RWPE2 (cell line): ENCODE results near the gene KLC3.

Experiments used
- ATAC-seq: fragments of 200-7000 bp; cut with Tn5 transposase; 3 replicates; pipeline ENCODE4 v1.9.1; 2021; ENCODE audit warnings: low read depth
- DNase-seq: peaks from one replicate; pipeline ENCODE4 v3.0.0-alpha.2; 2020; ENCODE audit warnings: low spot score
- H3K27ac ChIP-seq: fragments of 450-650 bp; 2 replicates; pipeline ENCODE4 v1.5.1; 2017; ENCODE audit warnings: mild to moderate bottlenecking; ENCODE audit not compliant: poor library complexity, severe bottlenecking
- H3K27me3 ChIP-seq: fragments of 250-450 bp; sonication (Bioruptor Pico); 2 replicates; pipeline ENCODE4 v1.5.1; 2021; ENCODE audit warnings: mild to moderate bottlenecking, moderate library complexity; ENCODE audit not compliant: insufficient read depth, poor library complexity, severe bottlenecking
- H3K36me3 ChIP-seq: fragments of 250-450 bp; sonication (Bioruptor Pico); 2 replicates; pipeline ENCODE4 v1.5.1; 2020; ENCODE audit warnings: low read depth, mild to moderate bottlenecking, moderate library complexity
- H3K4me1 ChIP-seq: fragments of 250-450 bp; sonication (Bioruptor Pico); 2 replicates; pipeline ENCODE4 v1.5.1; 2021; ENCODE audit warnings: mild to moderate bottlenecking, moderate library complexity; ENCODE audit not compliant: insufficient read depth, poor library complexity, severe bottlenecking
- H3K4me3 ChIP-seq: fragments of 250-450 bp; sonication (Bioruptor Pico); 2 replicates; pipeline ENCODE4 v1.5.1; 2021; ENCODE audit warnings: mild to moderate bottlenecking, moderate library complexity; ENCODE audit not compliant: severe bottlenecking
- H3K9me3 ChIP-seq: fragments of 250-450 bp; sonication (Bioruptor Pico); 2 replicates; pipeline ENCODE4 v1.5.1; 2021; ENCODE audit warnings: mild to moderate bottlenecking, moderate library complexity; ENCODE audit not compliant: severe bottlenecking
- CTCF ChIP-seq: fragments of 450-650 bp; IDR thresholded peaks from one replicate; pipeline ENCODE4 v1.5.1; 2017; ENCODE audit warnings: mild to moderate bottlenecking, moderate library complexity; ENCODE audit not compliant: poor library complexity, severe bottlenecking

The KLC3 gene

GRCh38 chr19:45340232-45340898 is at the start of gene KLC3:
TSS of gene KLC3 (plus strand) at chr19:45340750. CDS start at chr19:45345542, 4,792 bp downstream.
- Histone ChIP-seq H3K27me3 (no peaks in the 10 kb centered on the region), H3K9me3 (no peaks in the 10 kb centered on the region), H3K4me3 (peak within 1 kb of the TSS; percentile 66), H3K27ac (peak within 1 kb of the TSS; percentile 20), H3K36me3 (no peaks in the 10 kb centered on the region), H3K4me1 (peaks cover 7% of the 10 kb centered on the region)
- no peak for TF ChIP-seq CTCF
- DNase-seq (no peak), ATAC-seq (peak; percentile 56)

GRCh38 chr19:45291834-45292233 is 48.7 kb upstream of the KLC3 start:
- Histone ChIP-seq H3K9me3 (no peaks in the 10 kb centered on the region), H3K36me3 (peaks cover 7% of the 10 kb centered on the region; the same call in 1 of the 2 replicates), H3K4me3 (no peak overlapping the region), H3K27me3 (no peaks in the 10 kb centered on the region), H3K27ac (no peak overlapping the region), H3K4me1 (peaks cover 4% of the 10 kb centered on the region)
- ATAC-seq (no peak), DNase-seq (no peak)
- TF ChIP-seq CTCF, result no peak

- DNase-seq, result no peak
- TF ChIP-seq CTCF, result no peak
- Histone ChIP-seq H3K4me3 (no peak overlapping the region), H3K36me3 (no peaks in the 10 kb centered on the region; the same call in 1 of the 2 replicates), H3K27me3 (no peaks in the 10 kb centered on the region), H3K4me1 (peaks cover 4% of the 10 kb centered on the region), H3K27ac (no peak overlapping the region), H3K9me3 (no peaks in the 10 kb centered on the region)
- peak; percentile 69 for ATAC-seq
Measured at GRCh38 chr19:45293682-45294081, 46.9 kb upstream of the KLC3 start.

- H3K27me3 ChIP-seq, result no peaks in the 10 kb centered on the region
- no peak overlapping the region for H3K4me3 ChIP-seq
- DNase-seq (no peak), ATAC-seq (no peak)
- no peak overlapping the region for H3K27ac ChIP-seq
- no peak for TF ChIP-seq CTCF
- peaks cover 4% of the 10 kb centered on the region for H3K4me1 ChIP-seq
- H3K9me3 ChIP-seq, result no peaks in the 10 kb centered on the region
- no peaks in the 10 kb centered on the region; the same call in 1 of the 2 replicates for H3K36me3 ChIP-seq
Measured at GRCh38 chr19:45294291-45295029, 46.1 kb upstream of the KLC3 start.

- DNase-seq (no peak), ATAC-seq (no peak)
- H3K4me3 ChIP-seq, result no peak overlapping the region
- peaks cover 3% of the 10 kb centered on the region for H3K36me3 ChIP-seq
- H3K9me3 ChIP-seq, result no peaks in the 10 kb centered on the region
- H3K4me1 ChIP-seq, result peaks cover 4% of the 10 kb centered on the region
- TF ChIP-seq CTCF, result no peak
- H3K27ac ChIP-seq, result no peak overlapping the region
- H3K27me3 ChIP-seq, result no peaks in the 10 kb centered on the region
Measured at GRCh38 chr19:45295873-45296272, 44.7 kb upstream of the KLC3 start.
